HCEC 1CT (cell line): ENCODE results near the gene ZP1.
"Not testable (repeated sequence)": the region's sequence is repeated elsewhere in the genome, so short reads cannot be mapped to it uniquely, and the experiment has no call there.

ENCODE experiments used
- DNase-seq: peaks from one replicate; pipeline ENCODE4 v3.0.0-alpha.2; 2017

Gene ZP1

GRCh38 chr11:60866911-60867870, at the start of gene ZP1:
Gene ZP1, plus strand, starts transcription at chr11:60867542. Its CDS starts 20 bp downstream, at chr11:60867562.
- no peak for DNase-seq

- no peak for DNase-seq
Measured at GRCh38 chr11:60818057-60818456, 49.3 kb upstream of the ZP1 start.

GRCh38 chr11:60821827-60822599, 45.3 kb upstream of the ZP1 start:
- no peak for DNase-seq

- DNase-seq = not testable (repeated sequence)
Measured at GRCh38 chr11:60823745-60824306, 43.5 kb upstream of the ZP1 start.

GRCh38 chr11:60825118-60825517, 42.2 kb upstream of the ZP1 start:
- no peak for DNase-seq

GRCh38 chr11:60825790-60826189, 41.6 kb upstream of the ZP1 start:
- DNase-seq = no peak

- DNase-seq = no peak
Measured at GRCh38 chr11:60830478-60831142, 36.7 kb upstream of the ZP1 start.

- DNase-seq = peak; percentile 61
Measured at GRCh38 chr11:60831143-60831500, 36.2 kb upstream of the ZP1 start.

- DNase-seq = peak; percentile 55
Measured at GRCh38 chr11:60831501-60832079, 35.8 kb upstream of the ZP1 start.

GRCh38 chr11:60834742-60835533, 32.4 kb upstream of the ZP1 start:
- peak; percentile 46 for DNase-seq

- DNase-seq = peak; percentile 60
Measured at GRCh38 chr11:60835534-60835846, 31.9 kb upstream of the ZP1 start.

- DNase-seq = no peak
Measured at GRCh38 chr11:60836866-60837515, 30.4 kb upstream of the ZP1 start.

GRCh38 chr11:60838132-60838531, 29.2 kb upstream of the ZP1 start:
- DNase-seq = peak; percentile 22

GRCh38 chr11:60840470-60841430, 26.6 kb upstream of the ZP1 start:
- peak; percentile 85 for DNase-seq

GRCh38 chr11:60841797-60842667, 25.3 kb upstream of the ZP1 start, which contains the start of gene CCDC86:
Gene CCDC86, plus strand, starts transcription at chr11:60842113. Its CDS starts 12 bp downstream, at chr11:60842125.
- peak; percentile 91 for DNase-seq

- DNase-seq = peak; percentile 36
Measured at GRCh38 chr11:60842668-60843600, 24.4 kb upstream of the ZP1 start.

- DNase-seq = peak; percentile 63
Measured at GRCh38 chr11:60844045-60844869, 23.1 kb upstream of the ZP1 start.
